Measurements from ENCODE around the gene LRP6.

Gene LRP6

DNA sequence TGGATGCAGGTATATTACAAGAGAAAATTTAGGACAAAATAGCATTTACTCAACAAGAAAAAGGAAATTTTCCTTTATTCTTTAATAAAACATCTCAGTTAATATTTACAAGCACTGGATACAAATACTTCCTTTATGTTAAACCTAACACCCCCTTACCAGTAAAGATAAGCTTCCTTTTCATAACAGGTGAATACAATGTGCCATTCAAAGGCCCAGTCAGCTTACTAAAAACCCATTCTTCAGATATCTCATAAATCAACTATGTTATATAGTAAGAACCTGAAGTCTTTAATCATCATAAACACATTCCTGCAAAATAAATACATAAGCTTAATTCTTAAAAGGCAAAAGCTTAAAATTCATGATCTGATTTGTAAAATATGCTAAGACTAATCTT lies 52.6 kb downstream of the LRP6 start:
- no peak for DNase-seq

DNA sequence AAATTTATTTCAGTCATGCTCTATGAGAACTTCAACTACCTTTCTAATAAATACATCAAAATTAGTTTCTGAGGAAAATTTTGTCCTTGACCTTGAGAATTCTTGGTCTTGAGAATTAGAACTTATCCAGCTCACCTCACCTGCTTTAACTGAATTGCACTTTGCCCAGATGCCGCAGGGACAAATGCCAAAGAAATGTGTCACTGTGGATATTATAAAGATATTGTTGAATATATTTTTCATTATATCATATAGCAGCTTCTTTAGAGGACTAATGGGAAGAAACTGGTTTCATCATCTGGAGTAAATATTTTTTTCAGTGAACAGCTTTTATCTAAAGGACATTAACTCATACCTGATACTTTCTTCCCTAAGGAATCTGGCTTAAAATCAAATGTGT lies 54.1 kb downstream of the LRP6 start:
- DNase-seq = no peak

DNA sequence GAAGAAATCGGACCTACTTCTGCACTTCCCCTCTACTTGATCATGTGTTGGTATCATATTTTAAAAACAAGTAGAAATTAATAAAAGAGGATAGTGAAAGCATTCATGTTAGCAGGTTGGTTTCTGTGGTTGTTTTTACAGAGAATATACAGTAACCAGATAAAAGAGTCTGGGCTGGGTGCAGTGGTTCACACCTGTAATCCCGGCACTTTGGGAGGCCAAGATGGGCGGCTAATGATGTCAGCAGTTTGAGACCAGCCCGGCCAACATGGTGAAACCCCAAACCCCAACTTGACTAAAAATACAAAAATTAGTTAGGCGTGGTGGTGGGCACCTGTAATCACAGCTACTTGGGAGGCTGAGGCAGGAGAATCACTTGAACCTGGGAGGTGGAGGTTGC lies 55.9 kb downstream of the LRP6 start:
- DNase-seq = peak in 1 of 5 donors; percentile 15

DNA sequence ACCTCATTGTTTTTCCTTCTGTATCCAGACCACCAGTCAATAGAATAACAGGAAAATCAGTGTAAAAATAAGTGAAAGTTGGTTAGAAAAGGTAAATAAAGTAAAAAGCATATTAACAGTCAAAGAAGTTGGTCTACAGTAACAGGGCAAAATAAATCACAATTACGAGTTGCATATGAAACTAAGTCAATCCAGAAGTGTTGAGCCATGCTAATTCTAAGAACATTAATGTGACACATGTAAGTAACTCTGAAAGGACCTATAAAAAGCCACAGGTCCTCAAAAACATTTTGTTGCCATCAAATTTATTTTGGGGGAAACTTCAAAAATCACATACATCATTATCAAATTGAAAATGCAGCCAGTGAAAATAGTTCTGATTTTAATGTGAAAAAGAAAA lies 56.4 kb downstream of the LRP6 start:
- DNase-seq = no peak

DNA sequence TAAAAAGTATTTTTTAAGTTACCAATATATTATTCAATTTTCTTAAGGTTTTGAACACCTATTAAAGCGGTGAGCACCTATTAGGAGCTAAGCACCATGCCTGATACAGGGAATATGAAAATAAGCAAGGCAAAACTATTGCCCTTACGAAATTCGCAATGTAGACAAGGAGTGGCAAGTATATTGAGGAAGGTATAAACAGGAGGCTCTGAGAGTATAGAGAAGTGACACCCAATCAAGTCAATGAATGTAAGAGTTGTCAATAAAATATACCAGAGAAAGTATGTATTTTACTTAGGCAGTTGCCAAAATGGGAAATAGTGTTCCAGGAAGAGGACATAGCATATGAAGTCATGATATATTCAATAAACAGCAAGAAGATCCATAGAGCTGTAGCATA lies 57.2 kb downstream of the LRP6 start:
- DNase-seq = no peak

DNA sequence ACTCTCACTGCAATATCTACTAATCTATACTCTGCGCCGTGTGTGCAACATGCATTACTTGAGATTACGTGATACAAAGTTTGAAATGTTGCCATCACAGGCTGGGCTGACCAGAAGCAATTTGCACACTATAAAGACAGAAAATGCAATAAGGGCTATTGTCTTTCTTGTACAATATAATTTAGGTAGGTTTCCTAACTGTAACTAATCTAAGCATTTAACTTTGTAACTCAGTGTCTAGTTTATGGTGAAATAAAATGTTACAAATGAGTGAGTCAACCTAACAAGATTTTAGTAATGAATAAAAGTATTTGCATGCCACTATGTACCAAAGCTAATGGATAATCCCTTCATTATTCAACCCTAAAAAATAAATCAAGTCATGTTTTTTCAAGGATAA lies 57.8 kb downstream of the LRP6 start:
- no peak for DNase-seq

DNA sequence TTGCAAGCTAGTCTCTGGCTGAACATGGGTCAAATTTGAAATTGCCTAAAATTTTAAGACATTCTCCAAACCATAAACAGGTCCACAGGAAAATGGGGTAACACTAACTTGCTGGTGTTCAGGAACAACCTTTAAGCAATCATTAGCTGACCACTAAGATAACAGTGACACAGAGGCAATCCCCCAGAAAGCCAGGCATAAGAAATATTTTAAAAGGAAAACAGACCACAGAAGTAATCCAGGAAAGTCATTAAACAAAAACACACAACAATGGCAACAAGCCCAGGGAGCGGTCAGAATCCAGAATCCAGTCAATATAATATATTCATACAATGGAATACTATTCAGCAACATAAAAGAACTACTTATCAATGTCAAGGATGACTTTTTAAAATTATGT lies 59.1 kb downstream of the LRP6 start:
- no peak for DNase-seq

DNA sequence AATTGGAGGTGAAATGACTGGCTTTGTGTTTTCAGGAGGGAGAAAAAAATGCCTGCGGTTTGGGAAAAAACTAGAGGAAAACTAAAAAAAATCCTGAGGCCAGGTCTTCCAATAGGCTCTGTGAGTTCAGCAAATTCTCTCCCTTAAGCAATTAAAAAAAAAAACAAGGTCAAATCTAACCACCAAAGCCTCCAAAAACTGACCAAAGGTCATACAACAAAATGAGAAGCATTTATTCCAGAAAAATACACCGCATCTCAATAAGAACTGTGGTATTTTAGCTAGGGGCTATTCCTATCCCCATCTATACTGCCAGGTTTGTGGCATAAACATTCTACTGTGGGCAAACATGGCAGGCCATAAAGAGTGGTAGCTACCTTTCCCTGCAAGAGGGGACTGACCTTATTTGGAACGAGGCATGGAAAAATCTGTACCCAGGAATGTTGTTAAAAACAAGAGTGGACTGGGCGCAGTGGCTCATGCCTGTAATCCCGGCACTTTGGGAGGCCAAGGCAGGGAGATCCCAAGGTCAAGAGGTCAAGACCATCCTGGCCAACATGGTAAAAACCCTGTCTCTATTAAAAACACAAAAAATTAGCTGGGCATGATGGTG lies 60.0 kb downstream of the LRP6 start:
- no peak for DNase-seq

DNA sequence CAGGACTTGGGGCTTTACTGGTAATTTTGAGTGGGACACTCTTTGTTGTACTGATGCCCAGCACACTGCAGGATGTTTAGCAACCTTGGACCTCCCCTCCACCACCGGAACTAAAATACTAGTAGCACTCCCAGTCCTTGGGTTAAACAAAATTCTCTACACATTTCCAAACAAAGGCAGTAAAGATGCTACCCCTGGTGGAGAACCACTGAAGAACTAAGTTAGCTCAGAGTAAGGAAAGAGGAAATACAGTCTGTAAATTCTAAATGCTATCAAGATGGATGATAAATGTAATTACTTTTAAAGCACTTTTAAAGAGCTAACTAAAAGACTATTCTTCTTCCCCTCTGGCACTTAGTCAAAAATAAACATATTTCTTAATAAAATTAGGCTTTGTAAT lies 64.1 kb downstream of the LRP6 start:
- no peak for DNase-seq

DNA sequence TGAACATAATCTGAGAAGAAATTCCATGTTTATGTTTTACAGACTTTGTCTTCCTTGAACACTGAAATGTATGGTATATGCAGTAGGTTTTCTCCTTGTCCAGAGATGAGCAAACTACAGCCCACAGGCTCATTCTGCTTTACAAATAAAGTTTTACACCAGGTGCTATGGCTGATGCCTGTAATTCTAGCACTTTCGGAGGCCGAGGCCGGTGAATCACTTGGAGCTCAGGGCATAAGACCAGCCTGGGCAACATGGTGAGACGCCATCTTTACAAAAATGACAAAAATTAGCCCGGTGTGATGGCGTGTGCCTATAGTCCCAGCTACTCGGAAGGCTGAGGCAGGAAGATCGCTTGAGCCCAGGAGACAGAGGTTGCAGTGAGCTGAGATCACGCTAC lies 64.7 kb downstream of the LRP6 start:
- DNase-seq = no peak

DNA sequence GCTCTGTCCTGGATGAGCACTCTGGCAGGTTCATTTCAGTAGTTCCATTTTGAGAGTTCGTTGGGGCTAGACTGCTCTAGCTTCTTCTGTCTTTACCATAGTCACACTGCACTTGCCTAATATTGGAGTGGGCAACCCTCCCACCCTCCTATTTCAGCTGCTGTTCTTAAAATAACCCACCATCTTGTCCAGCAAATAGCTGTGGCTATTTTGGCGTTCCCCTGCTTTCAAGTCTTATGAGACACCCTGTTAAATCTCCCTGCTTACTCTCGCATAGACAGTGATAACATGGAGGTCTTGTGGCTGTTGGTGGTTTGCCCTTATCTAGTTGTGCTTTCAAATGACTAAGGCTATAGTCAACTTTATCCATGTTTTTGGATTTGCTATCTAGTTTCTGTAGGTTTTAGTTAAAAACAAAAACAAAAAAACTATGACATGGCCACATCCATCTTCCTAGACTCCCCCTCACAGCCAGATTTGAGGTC lies 65.5 kb downstream of the LRP6 start:
- DNase-seq = no peak

DNA sequence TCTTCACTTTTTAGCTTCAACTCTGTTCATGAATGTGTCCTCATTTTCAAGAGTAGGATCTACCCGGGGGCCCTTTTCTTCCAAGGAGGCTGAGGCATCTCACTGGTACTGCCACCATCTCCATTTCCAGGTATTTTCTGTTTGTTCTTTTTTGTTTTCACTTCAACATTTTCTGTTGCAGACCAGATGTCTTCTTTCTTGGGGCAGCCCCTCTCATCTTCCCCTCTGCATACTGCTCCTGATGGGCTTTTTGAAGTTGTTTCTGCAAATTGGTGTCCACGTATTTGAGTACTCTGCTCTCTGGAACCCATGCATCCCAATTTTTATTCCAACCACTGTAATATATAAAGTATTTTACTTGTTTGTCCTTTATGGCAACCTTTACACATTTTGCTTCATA lies 66.5 kb downstream of the LRP6 start:
- DNase-seq = no peak

DNA sequence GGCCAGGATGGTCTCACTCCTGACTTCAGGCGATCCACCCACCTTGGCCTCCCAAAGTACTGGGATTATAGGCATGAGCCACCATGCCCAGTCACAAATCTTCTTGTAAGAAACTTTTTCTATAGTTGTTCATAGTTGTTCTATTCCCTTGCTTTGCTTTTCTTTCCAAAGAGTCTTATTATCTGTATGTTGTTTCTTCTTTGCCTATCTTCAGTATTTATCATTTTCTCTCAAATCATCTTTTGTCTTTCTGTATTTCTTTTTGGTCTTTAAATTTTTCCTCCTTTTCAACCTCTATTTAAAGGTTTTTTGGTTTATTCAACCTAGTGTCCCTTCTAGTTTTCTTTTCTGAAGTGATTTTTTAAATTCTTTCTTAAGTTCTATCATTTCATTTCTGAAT lies 68.7 kb downstream of the LRP6 start:
- DNase-seq = no peak

DNA sequence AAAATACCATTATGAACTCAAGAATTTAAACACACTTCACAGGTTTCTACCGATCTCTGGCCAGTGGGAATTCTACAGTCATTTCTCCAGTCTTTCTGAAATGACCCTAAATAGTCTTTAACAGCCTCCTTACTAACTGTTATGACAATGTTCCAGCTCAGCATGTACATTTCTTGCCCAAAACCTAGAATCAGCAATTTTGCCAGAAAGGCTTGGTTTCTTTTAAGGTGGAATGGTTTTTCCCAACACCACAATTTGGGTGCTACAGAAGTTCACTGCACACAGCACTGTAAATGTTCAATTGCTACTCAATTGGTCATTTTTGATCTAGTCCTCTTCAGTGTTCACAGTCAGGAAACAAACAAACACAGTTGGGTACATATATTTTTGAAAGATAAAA lies 69.7 kb downstream of the LRP6 start:
- DNase-seq = no peak

DNA sequence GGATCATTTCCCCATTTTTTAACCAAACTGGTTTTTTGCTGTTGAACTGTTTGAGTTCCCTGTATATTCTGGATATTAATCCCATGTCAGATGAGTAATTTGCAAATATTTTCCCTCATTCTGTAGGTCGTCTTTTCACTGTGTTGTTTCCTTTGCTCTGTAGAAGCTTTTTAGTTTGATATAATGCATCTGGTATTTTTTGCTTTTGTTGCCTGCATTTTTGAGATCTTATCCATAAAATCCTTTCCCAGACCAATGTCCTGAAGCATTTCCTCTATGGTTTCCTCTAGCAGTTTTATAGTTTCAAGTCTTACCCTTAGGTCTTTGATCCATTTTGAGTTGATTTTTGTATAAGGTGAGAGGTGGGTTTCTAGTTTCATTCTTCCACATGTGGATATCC lies 71.3 kb downstream of the LRP6 start:
- DNase-seq = no peak

DNA sequence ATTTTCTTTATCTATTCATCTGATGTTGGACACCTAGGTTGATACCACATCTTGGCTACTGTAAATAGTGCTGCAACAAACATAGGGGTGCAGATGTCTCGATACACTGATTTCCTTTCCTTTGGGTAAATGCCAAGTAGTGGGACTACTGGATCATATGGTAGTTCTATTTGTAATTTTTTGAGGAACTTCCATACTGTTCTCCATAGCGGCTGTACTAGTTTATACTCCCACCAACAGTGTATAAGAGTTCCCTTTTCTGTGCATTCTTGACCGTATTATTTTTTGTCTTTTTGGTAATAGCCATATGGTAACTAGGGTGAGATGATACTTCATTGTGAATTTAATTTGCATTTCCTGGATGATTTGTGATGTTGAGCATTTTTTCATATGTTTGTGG lies 71.8 kb downstream of the LRP6 start:
- DNase-seq = no peak

DNA sequence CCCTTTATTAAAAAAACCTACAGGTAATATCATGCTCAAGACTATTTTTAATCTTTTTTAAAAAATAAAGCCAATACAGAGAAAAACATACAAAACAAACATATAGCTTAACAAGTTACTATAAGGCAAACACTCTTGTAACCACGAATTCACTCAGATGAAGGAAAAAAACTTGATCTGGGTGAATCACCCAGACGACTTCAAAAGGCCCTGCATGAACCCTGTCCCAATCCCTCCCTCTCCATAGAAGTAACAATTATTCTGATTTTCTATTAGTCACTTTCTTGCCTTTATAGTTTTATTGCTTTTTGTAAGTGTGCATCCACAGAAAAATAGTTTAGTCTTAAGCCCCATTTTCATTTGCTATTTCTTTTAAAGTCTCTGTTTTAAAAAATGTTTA lies 72.6 kb downstream of the LRP6 start:
- no peak for DNase-seq

DNA sequence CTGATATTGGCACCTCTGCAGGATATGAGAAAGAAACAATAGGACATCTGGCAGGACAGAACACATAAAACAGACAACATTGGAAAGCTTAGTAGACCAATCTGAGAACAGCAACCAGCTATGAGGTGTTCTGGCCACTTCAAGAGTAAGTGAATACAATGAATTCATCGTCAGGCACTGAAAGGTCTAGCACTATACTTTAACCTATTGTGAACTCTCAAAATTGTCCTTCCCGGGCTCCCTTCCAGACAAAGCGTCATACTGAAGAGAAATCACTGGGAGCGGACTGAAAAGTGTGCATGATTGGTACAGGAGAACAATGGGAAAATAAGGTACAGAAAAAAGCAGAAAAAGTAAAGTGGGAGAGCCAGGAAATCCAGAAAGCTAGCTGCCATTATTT lies 75.8 kb downstream of the LRP6 start:
- no peak for DNase-seq

DNA sequence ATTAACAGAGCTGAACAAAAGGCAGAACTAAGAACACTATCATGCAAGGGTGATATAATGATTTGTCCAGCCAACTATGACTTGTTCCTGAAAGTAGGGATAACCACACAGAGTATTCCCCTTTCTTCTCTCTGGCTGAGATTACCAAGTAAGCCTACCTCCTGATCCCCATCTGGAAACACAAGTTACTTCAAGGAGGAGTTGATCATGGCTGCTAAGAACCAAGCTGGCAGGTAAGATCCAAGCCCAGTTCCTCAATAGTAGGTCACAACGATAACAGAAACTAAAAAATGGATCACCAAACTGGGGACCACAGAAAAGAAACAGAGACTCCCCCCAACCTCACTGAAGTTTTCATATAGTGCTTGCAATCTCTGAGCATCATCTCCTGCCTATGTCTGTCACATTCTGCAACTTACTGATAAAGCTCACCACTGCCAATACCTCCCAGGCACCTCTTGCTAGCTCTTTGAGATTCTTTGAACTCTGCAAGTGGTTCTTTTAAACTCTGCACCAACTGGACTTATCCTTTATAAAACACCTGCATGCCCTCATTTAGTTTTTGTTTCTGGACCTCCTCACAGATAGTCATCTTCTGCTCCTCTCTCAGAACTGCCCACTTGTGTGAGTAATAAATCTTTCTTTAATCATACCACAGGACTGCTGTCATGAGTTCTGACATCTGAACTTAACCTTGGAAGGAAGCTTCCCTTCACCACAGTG lies 76.6 kb downstream of the LRP6 start:
- DNase-seq = no peak

DNA sequence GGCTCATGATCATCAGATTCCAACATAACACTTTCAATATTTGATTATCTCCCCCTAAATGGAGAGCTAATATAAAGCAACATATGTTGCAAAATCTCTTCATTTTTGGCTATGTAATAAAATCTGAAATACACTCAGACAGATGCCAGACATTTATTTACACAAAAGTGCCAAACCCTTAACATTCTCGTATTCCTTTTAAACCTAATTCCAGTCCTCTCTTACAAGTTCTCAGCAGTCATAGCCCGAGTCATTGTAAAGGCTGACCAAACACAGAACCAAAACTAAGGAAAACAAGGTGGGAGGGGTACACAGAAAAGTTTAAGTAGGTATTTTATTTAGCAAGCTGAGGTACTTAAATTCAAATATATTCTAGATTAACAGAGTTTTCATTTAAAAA lies 81.4 kb downstream of the LRP6 start:
- DNase-seq = no peak

DNA sequence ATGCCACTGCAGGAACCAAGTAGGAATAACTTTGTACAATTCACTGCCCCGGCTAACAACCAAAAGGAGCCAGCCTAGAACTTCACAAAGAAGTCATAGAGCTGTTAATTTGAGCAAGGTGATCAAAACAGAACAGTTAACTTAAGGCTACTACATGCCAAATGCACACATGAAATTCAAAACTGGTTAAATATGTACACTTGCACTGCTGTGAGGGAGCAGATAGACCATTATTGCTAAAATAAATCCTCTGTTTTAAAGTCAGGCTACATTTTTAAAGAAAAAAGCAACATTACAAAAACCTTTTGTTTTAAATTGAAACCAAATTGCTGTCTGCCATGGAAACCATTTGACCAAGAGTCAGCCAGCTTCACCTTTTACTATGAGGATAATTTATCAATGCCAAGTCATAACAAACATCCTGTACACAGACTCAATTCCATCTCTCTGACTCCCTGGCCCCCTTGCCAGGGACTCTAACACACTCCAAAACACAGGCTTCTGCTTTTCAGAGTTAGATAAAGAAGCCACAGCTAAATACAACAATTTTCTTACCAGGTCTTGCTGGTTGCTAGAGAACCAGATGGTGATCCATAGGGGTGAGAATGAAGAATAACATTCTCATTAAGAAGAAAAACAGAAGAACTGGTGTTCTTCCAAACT lies 84.0 kb downstream of the LRP6 start:
- DNase-seq = no peak

DNA sequence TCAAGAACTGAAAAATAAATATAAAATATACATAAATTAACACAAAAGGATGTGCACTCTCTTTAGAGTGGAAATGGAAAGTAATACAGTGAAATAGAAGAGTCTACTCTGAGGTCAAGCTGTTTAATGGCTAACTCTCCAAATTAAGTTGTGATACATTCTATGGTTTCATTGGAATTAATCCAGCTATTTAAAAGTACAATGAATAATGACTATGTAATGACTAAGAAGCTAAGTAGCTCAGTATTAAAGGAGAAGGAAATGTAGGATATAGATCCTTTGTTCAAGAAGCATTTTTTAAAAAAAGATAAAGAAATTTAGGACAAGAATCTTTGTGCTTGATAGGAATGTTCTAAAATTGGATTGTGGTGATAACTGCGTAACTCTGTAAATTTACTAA lies 85.3 kb downstream of the LRP6 start:
- no peak for DNase-seq

DNA sequence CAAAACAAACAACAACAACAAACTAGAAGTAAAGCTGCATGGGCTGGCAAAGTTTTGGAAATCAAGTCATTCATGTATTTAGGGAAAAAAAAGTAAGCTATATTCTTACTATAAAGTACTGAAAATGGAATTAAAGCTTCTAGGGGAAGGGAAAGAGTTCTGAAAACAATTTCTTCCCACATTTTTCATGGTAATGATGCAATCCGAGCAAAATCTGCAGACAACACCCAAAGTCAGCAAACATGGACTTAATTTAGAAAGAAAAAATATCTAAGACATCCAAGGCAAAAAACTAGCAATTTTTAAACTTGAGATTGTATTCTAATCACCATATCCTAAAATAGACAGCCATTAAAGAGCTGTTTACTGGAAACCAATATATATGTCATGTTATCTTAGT lies 86.3 kb downstream of the LRP6 start:
- DNase-seq = no peak

DNA sequence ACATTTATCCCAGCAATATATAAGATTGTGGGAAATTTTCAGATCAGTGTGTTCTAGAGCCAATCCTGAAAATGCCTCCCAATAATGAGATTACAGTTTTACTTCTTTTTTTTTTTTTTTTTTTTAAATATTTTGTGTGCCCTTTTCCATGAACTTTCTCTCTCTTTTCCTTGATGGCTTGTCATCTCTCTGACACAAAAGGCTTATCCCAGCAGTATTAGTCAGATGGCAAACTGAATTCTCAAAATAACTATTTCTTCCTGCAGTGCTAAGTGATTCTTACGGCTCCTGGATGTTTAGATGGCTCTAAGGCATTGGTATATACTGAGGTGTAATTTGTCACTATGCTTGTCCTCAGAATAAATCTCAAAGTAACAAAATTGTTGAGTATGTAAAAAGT lies 86.7 kb downstream of the LRP6 start:
- no peak for DNase-seq

Data from T-helper 1 cell (primary cell).